GM10248 (cell line): ENCODE measurements around the gene NRG2.

Experiments
- CTCF ChIA-PET: fragments of 300-600 bp; sonication (Branson Sonifier 250); formaldehyde crosslinking; extraction: SDS; loops from one replicate; lab custom pipeline; 2021; ENCODE audit warnings: antibody characterized with exemption; lab: Yijun Ruan, JAX
- POLR2A ChIA-PET: fragments of 350-650 bp; sonication (Branson Sonifier 250); formaldehyde crosslinking; extraction: SDS; loops from one replicate; lab custom pipeline; 2020; ENCODE audit warnings: antibody characterized with exemption; lab: Yijun Ruan, JAX
- DNase-seq: peaks from one replicate; pipeline ENCODE4 v3.0.0; 2012; ENCODE audit errors: extremely low spot score
- CTCF ChIP-seq: IDR thresholded peaks from 2 replicates; pipeline ENCODE4 v1.5.1; 2012; ENCODE audit warnings: mild to moderate bottlenecking, low read depth; ENCODE audit errors: extremely low read depth, missing control alignments, control extremely low read depth

NRG2 gene

GRCh38 chr5:140076142-140076541 is 33.0 kb upstream of the NRG2 start:
- ChIA-PET CTCF (interaction anchor here (1.2 to 8.3 kb wide), 8 partner anchors 13 to 79 kb away, joined by 3 to 116 read pairs (median 6); no protein-coding TSS in a partner anchor), POLR2A (no interaction called here)
- DNase-seq, result no peak
- TF ChIP-seq CTCF, result no peak

GRCh38 chr5:140075371-140075770 is 32.3 kb upstream of the NRG2 start:
- POLR2A ChIA-PET, result no interaction called here

GRCh38 chr5:140073296-140073695 is 30.2 kb upstream of the NRG2 start:
- POLR2A ChIA-PET, result no interaction called here
- peak; percentile 28 for DNase-seq
- peak; percentile 28 for TF ChIP-seq CTCF
- CTCF ChIA-PET, result interaction anchor here (0.7 to 8.3 kb wide), 32 partner anchors 8 to 301 kb away, joined by 3 to 116 read pairs (median 4); partner anchors contain the start of genes NRG2 and PURA

More at GRCh38 chr5:140075371-140075770, 32.3 kb upstream of the NRG2 start:
- CTCF ChIA-PET, result interaction anchor here (1.2 to 8.3 kb wide), 9 partner anchors 13 to 95 kb away, joined by 3 to 116 read pairs (median 6); partner anchors contain the start of gene PURA
- no peak for DNase-seq
- TF ChIP-seq CTCF, result no peak

GRCh38 chr5:140072812-140073211 is 29.7 kb upstream of the NRG2 start:
- ChIA-PET CTCF (interaction anchor here (0.7 to 8.3 kb wide), 31 partner anchors 8 to 301 kb away, joined by 3 to 116 read pairs (median 4); partner anchors contain the start of gene NRG2), POLR2A (no interaction called here)
- no peak for TF ChIP-seq CTCF
- DNase-seq, result no peak

- TF ChIP-seq CTCF, result no peak
- ChIA-PET POLR2A (no interaction called here), CTCF (interaction anchor here (1.0 to 2.5 kb wide), 6 partner anchors 9 to 285 kb away, joined by 3 to 6 read pairs (median 4); no protein-coding TSS in a partner anchor)
- DNase-seq, result no peak
Observed at GRCh38 chr5:140060816-140061215, 17.7 kb upstream of the NRG2 start.

GRCh38 chr5:140058212-140058932 is 15.3 kb upstream of the NRG2 start:
- TF ChIP-seq CTCF, result no peak
- ChIA-PET POLR2A (no interaction called here), CTCF (interaction anchor here (0.9 to 2.9 kb wide), 7 partner anchors 9 to 271 kb away, joined by 3 to 9 read pairs (median 5); partner anchors contain the start of gene NRG2)
- DNase-seq, result no peak
